DMS53 treated with DMSO at 0.1 percent for 48 hours (cell line): ENCODE measurements around the gene SEPTIN3.

ENCODE experiments used
- DNase-seq: peaks from one replicate; lab custom pipeline; 2025; ENCODE audit not compliant: unreplicated experiment; lab: John Stamatoyannopoulos, UW

SEPTIN3 gene

DNA sequence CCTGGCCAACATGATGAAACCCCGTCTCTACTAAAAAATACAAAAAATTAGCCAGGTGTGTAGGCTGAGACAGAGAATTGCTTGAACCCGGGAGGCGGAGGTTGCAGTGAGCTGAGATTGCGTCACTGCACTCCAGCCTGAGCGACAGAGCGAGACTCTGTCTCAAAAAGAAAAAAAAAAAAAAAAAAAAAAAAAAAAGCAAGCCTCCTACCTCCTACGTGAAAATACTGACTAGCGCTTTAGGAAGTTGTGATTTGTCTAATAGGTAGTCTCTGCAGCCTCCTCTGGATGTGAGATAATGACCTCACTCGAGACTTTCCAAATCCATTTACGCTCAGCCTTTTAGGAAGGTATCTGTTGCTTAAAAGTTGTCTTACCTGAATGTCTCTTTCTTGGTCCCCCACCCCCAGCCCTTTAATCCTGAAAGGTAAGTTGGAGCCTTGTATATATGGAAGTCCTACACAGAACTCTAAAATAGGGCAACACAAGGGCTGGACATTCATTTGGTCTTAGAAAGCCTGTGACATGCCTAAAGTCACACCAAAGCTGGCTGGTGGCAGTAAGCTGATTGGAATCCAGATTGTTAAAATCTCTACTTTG is 5.5 kb downstream of the SEPTIN3 start:
- DNase-seq: no peak

- DNase-seq: no peak
Observed at GRCh38 chr22:41975299-41976069, 6.2 kb downstream of the SEPTIN3 start.

DNA sequence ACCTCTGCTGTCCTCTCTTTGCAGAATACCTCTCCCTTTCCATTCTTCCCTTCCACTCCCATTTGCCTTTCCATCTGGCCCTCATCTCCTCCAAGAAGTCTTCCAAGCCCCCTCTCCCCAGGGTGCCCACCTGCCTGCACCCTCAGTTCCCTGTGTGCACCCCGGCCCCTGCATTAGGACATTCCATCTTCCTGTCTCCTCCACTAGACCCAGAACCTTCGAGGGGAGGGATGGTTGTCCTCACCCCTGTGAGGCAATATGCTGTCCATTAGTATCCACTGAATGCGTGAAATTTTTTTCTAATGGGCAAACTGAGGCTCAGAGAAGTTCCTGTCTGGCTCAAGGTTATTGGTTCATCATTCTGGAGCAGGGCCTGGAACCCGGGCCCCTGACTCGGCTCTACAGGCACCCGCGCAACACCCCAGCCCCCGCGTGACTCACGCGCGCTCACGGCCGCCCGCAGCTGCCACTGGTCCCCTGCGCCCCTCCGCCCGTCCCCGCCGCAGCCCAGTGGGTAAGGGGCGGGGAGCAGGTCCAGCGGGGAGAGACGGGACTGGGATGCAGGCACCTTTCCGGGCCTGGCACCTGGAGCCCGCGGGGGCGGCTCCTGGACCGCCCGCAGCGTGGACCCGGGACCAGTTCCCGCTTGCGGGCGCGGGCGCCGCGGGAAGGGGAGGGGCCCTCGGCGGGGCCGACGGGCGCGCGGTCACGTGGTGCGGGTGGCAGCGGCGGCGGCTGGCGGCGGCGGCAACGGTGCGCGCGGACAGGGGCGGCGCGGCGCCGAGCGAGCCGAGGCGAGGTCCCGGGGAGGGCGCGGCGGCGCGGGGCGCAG is 7.0 kb downstream of the SEPTIN3 start:
- no peak for DNase-seq

- no peak for DNase-seq
Observed at GRCh38 chr22:41976961-41977566, 7.8 kb downstream of the SEPTIN3 start.

GRCh38 chr22:41978732-41979131 is 9.5 kb downstream of the SEPTIN3 start:
- no peak for DNase-seq

- no peak for DNase-seq
Observed at GRCh38 chr22:41979423-41980250, 10.4 kb downstream of the SEPTIN3 start.

- no peak for DNase-seq
Observed at GRCh38 chr22:41982865-41983264, 13.6 kb downstream of the SEPTIN3 start.

DNA sequence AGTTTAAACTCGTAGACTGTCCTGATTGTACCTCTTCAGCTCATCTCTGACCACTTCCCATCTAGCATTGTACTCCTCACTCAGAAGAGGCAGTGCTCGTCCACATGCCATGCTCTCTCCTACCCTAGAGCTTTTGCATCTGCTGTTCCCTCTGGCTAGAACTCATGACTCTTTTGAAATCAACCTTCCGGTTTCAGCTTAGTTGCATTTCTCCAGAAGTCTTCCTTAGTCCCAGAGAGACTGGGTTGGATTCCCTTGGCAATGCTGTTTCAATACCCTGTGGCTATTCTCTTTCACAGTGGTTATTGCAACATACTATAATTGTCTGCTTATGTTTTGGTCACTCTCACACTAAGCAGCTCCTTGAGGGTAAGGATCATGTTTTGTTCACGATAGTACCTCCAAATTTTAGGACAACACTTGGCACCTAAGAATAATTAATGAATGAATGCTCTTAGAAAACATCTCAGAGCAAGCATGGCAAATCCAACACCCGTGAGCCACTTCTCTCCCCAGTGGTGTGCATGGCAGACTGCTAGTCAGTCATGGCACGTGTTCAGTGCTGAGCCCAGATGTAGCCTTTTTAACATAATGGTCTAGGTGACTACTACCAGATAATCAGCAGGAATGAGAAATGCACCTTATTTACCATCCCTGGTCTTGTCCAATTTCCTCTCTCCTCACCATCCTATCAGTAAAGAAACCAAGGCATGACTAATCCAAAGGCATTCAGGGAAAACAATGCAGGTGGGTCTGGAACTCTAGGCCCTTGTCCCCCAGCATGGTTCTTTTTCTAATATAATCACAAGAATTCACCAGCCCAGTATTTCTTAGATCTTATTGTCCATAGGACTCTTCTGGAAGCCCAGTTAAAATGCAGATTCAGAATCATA is 14.5 kb downstream of the SEPTIN3 start:
- no peak for DNase-seq

DNA sequence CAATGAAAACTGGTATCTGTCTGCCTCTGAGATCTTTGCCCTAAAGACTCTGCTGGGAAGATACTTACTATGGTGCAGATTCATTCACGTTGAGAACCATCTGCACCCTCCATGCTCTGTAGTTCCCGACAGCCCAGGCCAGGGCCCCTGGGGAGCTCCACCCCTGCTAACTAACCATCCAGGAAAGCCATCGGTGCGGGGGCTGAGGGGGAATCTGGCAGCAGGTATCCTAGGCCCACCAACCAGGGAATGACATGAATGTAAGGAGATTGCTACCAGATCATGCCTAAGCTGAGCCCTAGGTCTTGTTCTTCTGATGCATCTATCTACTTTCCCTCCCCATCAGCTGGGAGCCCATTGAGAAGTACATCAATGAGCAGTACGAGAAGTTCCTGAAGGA is 18.0 kb downstream of the SEPTIN3 start:
- DNase-seq: no peak

DNA sequence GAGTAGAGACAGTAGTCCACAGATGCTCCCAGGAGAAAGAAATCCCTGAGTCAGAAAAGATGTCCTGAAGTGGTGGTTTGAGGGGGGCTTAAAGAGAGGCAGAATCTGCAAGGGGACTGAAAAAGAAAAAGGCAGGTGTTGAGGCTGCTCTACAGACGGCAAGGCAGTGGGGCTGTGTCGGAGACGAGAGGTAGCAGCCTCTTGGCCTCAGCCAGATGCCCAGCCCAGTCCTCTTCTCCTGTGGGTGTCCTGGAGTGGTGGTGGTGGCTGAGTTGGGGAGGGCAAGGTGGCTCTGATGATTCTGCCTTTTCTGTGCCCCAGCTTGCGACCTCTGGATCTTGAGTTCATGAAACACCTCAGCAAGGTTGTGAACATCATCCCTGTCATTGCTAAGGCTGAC is 20.0 kb downstream of the SEPTIN3 start:
- no peak for DNase-seq

DNA sequence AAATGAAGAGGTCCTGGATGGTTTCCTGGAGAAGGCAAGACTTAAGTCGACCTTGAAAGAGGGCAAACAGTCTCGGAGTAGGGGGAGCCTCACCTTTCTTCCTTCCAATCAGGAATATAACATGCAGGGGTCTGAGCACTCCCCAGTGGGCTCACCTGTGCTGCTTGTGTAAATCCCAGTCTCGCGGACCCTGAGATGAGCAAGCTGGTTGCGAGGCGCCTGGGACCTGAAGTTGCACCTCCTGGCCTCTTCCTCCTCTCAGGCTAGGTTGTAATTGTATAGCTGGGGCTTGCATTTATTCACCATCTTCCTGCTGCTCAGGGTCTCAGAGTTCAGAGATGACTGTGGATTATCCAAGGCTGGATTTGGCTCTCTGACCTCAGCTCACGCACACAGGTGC is 21.9 kb downstream of the SEPTIN3 start:
- DNase-seq: no peak

- DNase-seq: no peak
Observed at GRCh38 chr22:41992496-41992895, 23.3 kb downstream of the SEPTIN3 start.

GRCh38 chr22:41995211-41995610 is 26.0 kb downstream of the SEPTIN3 start:
- no peak for DNase-seq

DNA sequence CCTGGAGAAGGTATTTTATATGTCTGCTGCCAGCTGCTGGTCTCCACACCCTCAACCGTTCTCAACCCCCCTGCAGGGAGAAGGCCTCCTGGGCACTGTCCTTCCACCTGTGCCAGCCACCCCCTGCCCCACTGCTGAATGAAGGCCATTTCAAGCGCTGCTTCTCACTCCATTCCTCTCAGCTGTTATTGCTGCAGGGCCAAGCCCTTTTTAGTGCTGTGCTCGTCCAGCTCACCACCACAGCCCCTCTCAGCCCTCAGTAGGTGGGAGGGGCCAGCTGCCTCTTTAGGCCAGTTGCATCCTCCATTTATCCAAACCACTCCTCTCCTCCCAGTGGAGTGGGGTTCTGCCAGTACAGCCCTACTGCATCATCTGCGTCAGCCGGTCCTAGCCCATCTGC is 27.6 kb downstream of the SEPTIN3 start:
- DNase-seq: no peak

GRCh38 chr22:41998361-41999261 is 29.4 kb downstream of the SEPTIN3 start, which contains the start of gene WBP2NL:
Gene WBP2NL, plus strand, starts transcription at chr22:41998788. Its CDS starts 31 bp downstream, at chr22:41998819.
- peak; percentile 52 for DNase-seq

DNA sequence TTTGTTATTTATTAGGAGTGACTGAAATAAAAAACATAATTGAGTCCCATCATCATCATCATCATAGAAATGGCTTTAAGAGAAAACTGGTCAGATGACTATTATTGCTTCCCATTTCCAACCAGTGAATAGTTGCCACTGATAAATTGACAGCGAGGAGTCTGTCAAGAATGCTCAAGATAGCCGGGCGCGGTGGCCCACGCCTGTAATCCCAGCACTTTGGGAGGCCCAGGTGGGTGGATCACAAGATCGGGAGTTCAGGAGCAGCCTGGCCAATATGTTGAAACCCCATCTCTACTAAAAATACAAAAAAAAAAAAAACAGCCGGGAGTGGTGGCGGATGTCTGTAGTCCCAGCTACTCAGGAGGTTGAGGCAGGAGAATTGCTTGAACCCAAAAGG is 31.2 kb downstream of the SEPTIN3 start:
- DNase-seq: no peak

DNA sequence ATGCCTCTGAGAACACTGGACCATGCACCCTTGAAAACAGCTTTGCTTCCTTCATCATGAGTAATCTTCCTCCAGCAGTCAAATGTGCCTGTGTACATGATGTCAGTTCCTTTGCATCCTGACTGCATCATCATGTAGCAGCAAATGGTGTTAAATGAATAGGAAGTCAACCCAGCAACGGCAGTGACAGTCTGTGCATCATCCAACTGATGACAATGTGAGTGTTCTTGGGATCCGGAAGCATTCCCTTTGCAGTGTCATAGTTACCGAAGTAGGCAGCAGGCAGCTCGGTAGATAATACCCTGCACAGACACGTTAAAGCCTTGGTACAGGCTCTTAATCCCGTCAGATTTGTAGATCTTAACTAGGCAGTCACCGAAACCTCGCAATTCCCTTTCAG is 31.9 kb downstream of the SEPTIN3 start:
- DNase-seq: no peak

- DNase-seq: no peak
Observed at GRCh38 chr22:42001706-42002105, 32.5 kb downstream of the SEPTIN3 start.

- DNase-seq: no peak
Observed at GRCh38 chr22:42007922-42008321, 38.7 kb downstream of the SEPTIN3 start.
